IMR-90 (cell line): ENCODE measurements around the gene PLEKHO2. TPM values are rescaled to one million over a fixed set of nuclear protein-coding genes. Genes with fewer than 3 reads are reported as not detected.

Experiments
- ATAC-seq: fragments of 200-7000 bp; cut with Tn5 transposase; 2 replicates; pipeline ENCODE4 v1.9.1; 2020; ENCODE audit warnings: low read depth, mild to moderate bottlenecking, moderate library complexity
- BruUV-seq: library from RNA; stranded (reverse); fragments of 400-500 nt; replicated peaks from 2 replicates; lab custom pipeline; 2021; lab: Mats Ljungman, UMichigan
- CTCF ChIA-PET: fragments of 300-600 bp; formaldehyde crosslinking; extraction: SDS; loops from one replicate; lab custom pipeline; 2021; ENCODE audit warnings: antibody characterized with exemption; lab: Yijun Ruan, JAX
- POLR2A ChIA-PET: fragments of 300-600 bp; sonication (Branson Sonifier 250); formaldehyde crosslinking; loops from one replicate; lab custom pipeline; 2022; ENCODE audit warnings: antibody characterized with exemption; ENCODE audit not compliant: unreplicated experiment; lab: Charles Lee
- DNase-seq: peaks from one replicate; pipeline ENCODE4 v3.0.0; 2013
- H2AFZ ChIP-seq: replicated peaks from 2 replicates; pipeline ENCODE3; 2013; ENCODE audit warnings: low read length, mild to moderate bottlenecking; ENCODE audit not compliant: poor library complexity
- H2AK5ac ChIP-seq: 2 replicates; pipeline ENCODE4 v1.6.1; 2013; ENCODE audit warnings: low read depth, low read length, inconsistent platforms
- H2AK9ac ChIP-seq: replicated peaks from 2 replicates; pipeline ENCODE3; 2013; ENCODE audit warnings: mild to moderate bottlenecking, low read depth, low read length, moderate library complexity; ENCODE audit not compliant: poor library complexity
- H2BK120ac ChIP-seq: 2 replicates; pipeline ENCODE4 v1.6.1; 2013; ENCODE audit warnings: low read depth, low read length, inconsistent platforms
- H2BK15ac ChIP-seq: 3 replicates; pipeline ENCODE4 v1.6.1; 2013; ENCODE audit warnings: low read depth, low read length, inconsistent platforms
- H2BK20ac ChIP-seq: 2 replicates; pipeline ENCODE4 v1.6.1; 2013; ENCODE audit warnings: low read depth, mild to moderate bottlenecking, inconsistent platforms, low read length, moderate library complexity
- H2BK5ac ChIP-seq: 2 replicates; pipeline ENCODE4 v1.6.1; 2013; ENCODE audit warnings: mild to moderate bottlenecking, low read depth, low read length, inconsistent platforms; ENCODE audit not compliant: poor library complexity, severe bottlenecking
- H3K14ac ChIP-seq: replicated peaks from 2 replicates; pipeline ENCODE4 v1.6.1; 2013; ENCODE audit warnings: low read depth, low read length, inconsistent platforms
- H3K18ac ChIP-seq: 2 replicates; pipeline ENCODE4 v1.6.1; 2013; ENCODE audit warnings: low read depth, low read length, control low read depth
- H3K23ac ChIP-seq: 2 replicates; pipeline ENCODE4 v1.6.1; 2013; ENCODE audit warnings: low read depth, low read length, inconsistent platforms
- H3K27ac ChIP-seq: 2 replicates; pipeline ENCODE4 v1.5.1; 2013; ENCODE audit warnings: mild to moderate bottlenecking, control low read depth, low read length; ENCODE audit not compliant: insufficient read depth
- H3K27me3 ChIP-seq: 2 replicates; pipeline ENCODE4 v1.6.1; 2013; ENCODE audit warnings: low read length; ENCODE audit not compliant: control insufficient read depth, insufficient read depth
- H3K36me3 ChIP-seq: 2 replicates; pipeline ENCODE4 v1.6.1; 2013; ENCODE audit warnings: low read length, mixed read lengths; ENCODE audit not compliant: control insufficient read depth, insufficient read depth
- H3K4ac ChIP-seq: 2 replicates; pipeline ENCODE4 v1.6.1; 2013; ENCODE audit warnings: low read depth, low read length, inconsistent platforms
- H3K4me1 ChIP-seq: 2 replicates; pipeline ENCODE4 v1.6.1; 2013; ENCODE audit warnings: low read length, mixed read lengths; ENCODE audit not compliant: control insufficient read depth, insufficient read depth
- H3K4me2 ChIP-seq: 2 replicates; pipeline ENCODE4 v1.6.1; 2013; ENCODE audit warnings: low read depth, mild to moderate bottlenecking, control low read depth, low read length, moderate library complexity
- H3K4me3 ChIP-seq: 2 replicates; pipeline ENCODE4 v1.5.1; 2013; ENCODE audit warnings: low read depth, mild to moderate bottlenecking, control low read depth, low read length, moderate library complexity; ENCODE audit not compliant: insufficient read depth
- H3K56ac ChIP-seq: 2 replicates; pipeline ENCODE4 v1.6.1; 2013; ENCODE audit warnings: low read length, inconsistent platforms; ENCODE audit not compliant: insufficient read depth; ENCODE audit errors: extremely low read depth
- H3K79me1 ChIP-seq, 2 experiments: 2 replicates each; pipeline ENCODE4 v1.6.1; 2013; ENCODE audit warnings: low read length in 2 of 2, inconsistent platforms in 1 of 2, low read depth in 1 of 2
- H3K9ac ChIP-seq: 2 replicates; pipeline ENCODE4 v1.6.1; 2013; ENCODE audit warnings: low read depth, low read length, control low read depth
- H3K9me1 ChIP-seq: 2 replicates; pipeline ENCODE4 v1.6.1; 2013; ENCODE audit warnings: low read length, inconsistent platforms; ENCODE audit not compliant: insufficient read depth
- H3K9me3 ChIP-seq: 2 replicates; pipeline ENCODE4 v1.6.1; 2013; ENCODE audit warnings: low read length; ENCODE audit not compliant: control insufficient read depth, insufficient read depth
- H4K20me1 ChIP-seq: 2 replicates; pipeline ENCODE4 v1.6.1; 2013; ENCODE audit warnings: low read length, inconsistent platforms; ENCODE audit not compliant: insufficient read depth
- H4K5ac ChIP-seq: 2 replicates; pipeline ENCODE4 v1.6.1; 2013; ENCODE audit warnings: mild to moderate bottlenecking, low read depth, low read length, control low read depth
- H4K8ac ChIP-seq, 2 experiments: 2 replicates each; pipeline ENCODE4 v1.6.1; 2013; ENCODE audit warnings: low read depth in 2 of 2, low read length in 2 of 2, control low read depth in 1 of 2, inconsistent platforms in 1 of 2
- H4K91ac ChIP-seq: 2 replicates; pipeline ENCODE4 v1.6.1; 2013; ENCODE audit warnings: low read depth, low read length, inconsistent platforms; ENCODE audit not compliant: insufficient read depth
- BHLHE40 ChIP-seq: fragments of 150-350 bp; IDR thresholded peaks from 2 replicates; pipeline ENCODE4 v1.6.1; 2016; ENCODE audit warnings: mild to moderate bottlenecking, low read depth, low read length
- FOS ChIP-seq: fragments of 150-350 bp; IDR thresholded peaks from 2 replicates; pipeline ENCODE4 v1.6.1; 2016; ENCODE audit warnings: low read depth, low read length
- NFE2L2 ChIP-seq: fragments of 150-350 bp; IDR thresholded peaks from 2 replicates; pipeline ENCODE4 v1.6.1; 2016; ENCODE audit warnings: low read depth, mild to moderate bottlenecking, low read length
- RCOR1 ChIP-seq: IDR thresholded peaks from 2 replicates; pipeline ENCODE4 v1.6.1; 2012; ENCODE audit warnings: mild to moderate bottlenecking, low read length, improper control_type of control experiment; ENCODE audit not compliant: insufficient replicate concordance
- SMC3 ChIP-seq: fragments of 150-350 bp; IDR thresholded peaks from 2 replicates; pipeline ENCODE4 v1.6.1; 2016; ENCODE audit warnings: low read depth, mild to moderate bottlenecking, antibody characterized with exemption, low read length, moderate library complexity
- WGBS, 2 experiments: methylation state at CpG; one replicate each; pipeline versions ENCODE4 v1.1.5 to v1.1.7; 2013; ENCODE audit warnings: missing lambda C conversion rate in 2 of 2; ENCODE audit not compliant: insufficient read length in 1 of 2; ENCODE audit errors: extremely low coverage in 2 of 2; 5-methylcytosine and 5-hydroxymethylcytosine counted together
- dilution Hi-C: fragments of 300-500 bp; cut with HindIII; formaldehyde crosslinking; loops from one replicate; pipeline ENCODE4 v1.14.3; 2018; ENCODE audit warnings: low sequenced_read_pairs; ENCODE audit not compliant: unreplicated experiment
- in situ Hi-C: fragments of 300-500 bp; cut with MboI; formaldehyde crosslinking; loops from 3 replicates; pipeline ENCODE4 v1.14.3; 2019; ENCODE audit warnings: low sequenced_read_pairs, inconsistent platforms, mixed read lengths
- intact Hi-C: fragments of 100-400 bp; cut with micrococcal nuclease; formaldehyde crosslinking; loops from 2 replicates; pipeline ENCODE4 v1.10.0; 2022
- polyA plus RNA-seq, 3 experiments: library from polyadenylated mRNA; depleted of rRNA; stranded (reverse); fragments of >200 nt; gene quantifications; 2 replicates each; pipeline ENCODE4 v1.2.3, GENCODE V29; 2012; ENCODE audit warnings: low replicate concordance in 1 of 3
- total RNA-seq: library from RNA; depleted of rRNA; stranded (reverse); fragments of >200 nt; gene quantifications from 2 replicates; pipeline ENCODE4 v1.2.3, GENCODE V29; 2012

The PLEKHO2 gene
- total and polyA plus RNA-seq, 2 of the 4 experiments (the other 2 are of a cell fraction) = 19.0 to 22.5 TPM

DNA sequence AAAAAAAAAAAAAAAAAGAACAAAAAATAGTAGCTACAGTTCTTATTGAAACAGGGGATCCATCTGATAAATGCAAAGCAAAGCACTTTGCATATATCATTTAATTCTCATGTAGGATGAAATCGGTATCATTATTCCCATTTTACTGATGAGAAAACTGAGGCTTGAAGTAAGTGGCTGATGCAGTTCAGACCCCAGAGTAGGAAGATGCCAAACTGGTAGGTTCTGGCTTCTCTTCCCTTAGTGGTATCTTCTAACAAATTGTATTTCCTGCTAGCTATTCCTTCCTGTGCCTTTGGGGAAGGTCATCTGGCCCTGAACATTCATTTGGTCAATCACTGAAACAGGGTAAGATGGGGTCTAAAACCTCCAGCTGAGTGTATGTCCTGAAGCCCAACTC, 38.2 kb upstream of the PLEKHO2 start:
- CTCF ChIA-PET = no interaction called here
- in situ Hi-C loops = no loop called here
- no peak for ATAC-seq

More for the DNA sequence above, 38.2 kb upstream of the PLEKHO2 start:
- Histone ChIP-seq H2AK5ac (no peak overlapping the region), H3K9ac (no peak overlapping the region), H3K4ac (no peak overlapping the region), H4K8ac (no peak overlapping the region), H3K4me1 (peaks cover 6% of the 10 kb centered on the region), H3K9me1 (peaks cover 4% of the 10 kb centered on the region; the same call in 1 of the 2 replicates), H3K23ac (no peak overlapping the region), H3K9me3 (no peaks in the 10 kb centered on the region), H3K14ac (no peak overlapping the region), H3K56ac (no peak overlapping the region), H3K4me3 (no peak overlapping the region), H2AFZ (no peak overlapping the region), H2AK9ac (no peak overlapping the region), H2BK5ac (no peak overlapping the region), H2BK120ac (no peak overlapping the region), H4K91ac (no peak overlapping the region), H3K27me3 (no peaks in the 10 kb centered on the region; the same call in 1 of the 2 replicates), H4K20me1 (no peaks in the 10 kb centered on the region), H3K79me1 (no peaks in the 10 kb centered on the region), H3K36me3 (no peaks in the 10 kb centered on the region), H2BK20ac (no peak overlapping the region), H3K18ac (no peak overlapping the region), H3K4me2 (no peak overlapping the region), H2BK15ac (no peak overlapping the region), H4K5ac (no peak overlapping the region), H3K27ac (no peak overlapping the region)
- TF ChIP-seq RCOR1 = no peak
- TF ChIP-seq NFE2L2 = no peak
- no peak for TF ChIP-seq BHLHE40
- TF ChIP-seq FOS = no peak
- no peak for TF ChIP-seq SMC3
- WGBS, 2 experiments = no CpG with 5 or more reads among the region's 1 CpG
- dilution Hi-C loops (no loop called here), intact Hi-C loops (no loop called here)
- POLR2A ChIA-PET = no interaction called here
- DNase-seq = no peak
- no TSS peak for BruUV-seq
